ENCODE data around the gene FKBP6.
"Not testable (repeated sequence)": the region's sequence is repeated elsewhere in the genome, so short reads cannot be mapped to it uniquely, and the experiment has no call there.

DNA sequence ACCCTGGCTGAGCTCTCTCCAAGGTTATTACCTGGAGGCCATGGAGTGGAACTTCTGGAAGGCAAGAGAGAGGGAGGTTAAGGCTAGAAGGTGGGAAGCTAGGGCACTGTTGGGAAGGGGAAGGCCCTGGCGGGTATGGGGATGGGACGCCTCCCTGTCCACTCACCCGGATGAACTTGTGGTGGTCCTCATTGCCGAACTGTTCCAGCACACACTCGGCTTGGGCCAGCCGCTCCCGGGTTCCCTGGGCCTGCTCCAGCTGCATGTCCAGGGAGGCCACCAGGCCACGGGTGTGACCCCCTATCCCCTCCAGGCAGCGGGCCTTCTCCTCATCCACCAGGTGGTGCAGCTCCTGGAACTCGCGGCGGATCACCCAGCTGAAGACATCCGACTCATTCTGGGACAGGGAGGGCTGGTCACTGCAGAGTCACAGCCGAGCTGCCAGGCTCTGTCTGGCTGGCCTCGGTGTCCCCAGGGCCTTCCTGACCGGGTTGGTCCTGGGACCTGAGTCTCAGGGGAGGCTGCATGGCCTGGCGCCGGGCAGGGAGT is 9.2 kb upstream of the FKBP6 start:
- TF ChIP-seq, protein P1, sequence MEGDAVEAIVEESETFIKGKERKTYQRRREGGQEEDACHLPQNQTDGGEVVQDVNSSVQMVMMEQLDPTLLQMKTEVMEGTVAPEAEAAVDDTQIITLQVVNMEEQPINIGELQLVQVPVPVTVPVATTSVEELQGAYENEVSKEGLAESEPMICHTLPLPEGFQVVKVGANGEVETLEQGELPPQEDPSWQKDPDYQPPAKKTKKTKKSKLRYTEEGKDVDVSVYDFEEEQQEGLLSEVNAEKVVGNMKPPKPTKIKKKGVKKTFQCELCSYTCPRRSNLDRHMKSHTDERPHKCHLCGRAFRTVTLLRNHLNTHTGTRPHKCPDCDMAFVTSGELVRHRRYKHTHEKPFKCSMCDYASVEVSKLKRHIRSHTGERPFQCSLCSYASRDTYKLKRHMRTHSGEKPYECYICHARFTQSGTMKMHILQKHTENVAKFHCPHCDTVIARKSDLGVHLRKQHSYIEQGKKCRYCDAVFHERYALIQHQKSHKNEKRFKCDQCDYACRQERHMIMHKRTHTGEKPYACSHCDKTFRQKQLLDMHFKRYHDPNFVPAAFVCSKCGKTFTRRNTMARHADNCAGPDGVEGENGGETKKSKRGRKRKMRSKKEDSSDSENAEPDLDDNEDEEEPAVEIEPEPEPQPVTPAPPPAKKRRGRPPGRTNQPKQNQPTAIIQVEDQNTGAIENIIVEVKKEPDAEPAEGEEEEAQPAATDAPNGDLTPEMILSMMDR (IDR thresholded peaks at IDR 0.05), result not testable (repeated sequence)
- TF ChIP-seq POLR2A (IDR thresholded peaks at IDR 0.05), result not testable (repeated sequence)
